Measurements from ENCODE around the gene ARFGEF2. TPM values are rescaled to one million over a fixed set of nuclear protein-coding genes. Genes with fewer than 3 reads are reported as not detected.
A peak's percentile ranks its signal among the peaks of the same experiment; 100 is the strongest.
"Not testable (repeated sequence)": the region's sequence is repeated elsewhere in the genome, so short reads cannot be mapped to it uniquely, and the experiment has no call there.

ARFGEF2 gene
- total RNA-seq, 1 donor from 2014 or later = 18.3 TPM

- Histone ChIP-seq H3K4me3 (ENCODE audit: low read length in 3 of 3) (peak overlapping the region; percentile 84 to 100 (median 99)), H3K9ac (ENCODE audit: low read depth in 1 of 3, low read length in 3 of 3) (peak overlapping the region; percentile 97 to 99 (median 99)), H3K27ac (ENCODE audit: low read depth, low read length) (peak overlapping the region; percentile 91), H3K4me1 (ENCODE audit: control insufficient read depth in 3 of 3, insufficient read depth in 3 of 3, low read length in 3 of 3) (peaks cover 17 to 26% (median 19%) of the 10 kb centered on the region in 3 donors), H3K36me3 (ENCODE audit: control insufficient read depth in 3 of 3, insufficient read depth in 3 of 3, low read length in 3 of 3) (peaks cover 0 to 2% (median 0%) of the 10 kb centered on the region in 3 donors), H3K27me3 (ENCODE audit: control insufficient read depth in 3 of 3, insufficient read depth in 3 of 3, low read length in 3 of 3) (no peaks in the 10 kb centered on the region), H3K9me3 (ENCODE audit: control insufficient read depth in 3 of 3, low read length in 3 of 3) (no peaks in the 10 kb centered on the region)
These were observed 124.1 kb downstream of the ARFGEF2 start for GRCh38 chr20:49045440-49046086.

GRCh38 chr20:49046087-49046900 lies 124.8 kb downstream of the ARFGEF2 start, which contains the start of gene CSE1L:
TSS of gene CSE1L (plus strand) at chr20:49046312. CDS start at chr20:49058464, 12,152 bp downstream.
- Histone ChIP-seq H3K27ac (ENCODE audit: low read depth, low read length) (peak within 1 kb of the TSS; percentile 91), H3K4me3 (ENCODE audit: low read length in 3 of 3) (peak within 1 kb of the TSS; percentile 84 to 100 (median 99)), H3K4me1 (ENCODE audit: control insufficient read depth in 3 of 3, insufficient read depth in 3 of 3, low read length in 3 of 3) (peaks cover 17 to 26% (median 19%) of the 10 kb centered on the region in 3 donors), H3K27me3 (ENCODE audit: control insufficient read depth in 3 of 3, insufficient read depth in 3 of 3, low read length in 3 of 3) (no peaks in the 10 kb centered on the region), H3K9me3 (ENCODE audit: control insufficient read depth in 3 of 3, low read length in 3 of 3) (no peaks in the 10 kb centered on the region), H3K36me3 (ENCODE audit: control insufficient read depth in 3 of 3, insufficient read depth in 3 of 3, low read length in 3 of 3) (peaks cover 0 to 2% (median 0%) of the 10 kb centered on the region in 3 donors), H3K9ac (ENCODE audit: low read depth in 1 of 3, low read length in 3 of 3) (peak within 1 kb of the TSS; percentile 97 to 99 (median 99))

GRCh38 chr20:49052334-49052733 lies 130.8 kb downstream of the ARFGEF2 start:
- H3K9me3 ChIP-seq (ENCODE audit: control insufficient read depth in 3 of 3, low read length in 3 of 3) = no peaks in the 10 kb centered on the region
- H3K27me3 ChIP-seq (ENCODE audit: control insufficient read depth in 3 of 3, insufficient read depth in 3 of 3, low read length in 3 of 3) = no peaks in the 10 kb centered on the region
- H3K36me3 ChIP-seq (ENCODE audit: control insufficient read depth in 3 of 3, insufficient read depth in 3 of 3, low read length in 3 of 3) = peaks cover 0 to 2% (median 0%) of the 10 kb centered on the region in 3 donors
- peak overlapping the region in 1 of 3 donors; percentile 3 for H3K9ac ChIP-seq (ENCODE audit: low read depth in 1 of 3, low read length in 3 of 3)
- H3K4me3 ChIP-seq (ENCODE audit: low read length in 3 of 3) = no peak overlapping the region
- H3K4me1 ChIP-seq (ENCODE audit: control insufficient read depth in 3 of 3, insufficient read depth in 3 of 3, low read length in 3 of 3) = peaks cover 7 to 17% (median 10%) of the 10 kb centered on the region in 3 donors
- no peak overlapping the region for H3K27ac ChIP-seq (ENCODE audit: low read depth, low read length)

- Histone ChIP-seq H3K4me1 (ENCODE audit: control insufficient read depth in 3 of 3, insufficient read depth in 3 of 3, low read length in 3 of 3) (peaks cover 0 to 7% (median 3%) of the 10 kb centered on the region in 3 donors), H3K27me3 (ENCODE audit: control insufficient read depth in 3 of 3, insufficient read depth in 3 of 3, low read length in 3 of 3) (no peaks in the 10 kb centered on the region), H3K27ac (ENCODE audit: low read depth, low read length) (no peak overlapping the region), H3K9ac (ENCODE audit: low read depth in 1 of 3, low read length in 3 of 3) (no peak overlapping the region), H3K36me3 (ENCODE audit: control insufficient read depth in 3 of 3, insufficient read depth in 3 of 3, low read length in 3 of 3) (peaks cover 0 to 2% (median 0%) of the 10 kb centered on the region in 3 donors), H3K4me3 (ENCODE audit: low read length in 3 of 3) (no peak overlapping the region), H3K9me3 (ENCODE audit: control insufficient read depth in 3 of 3, low read length in 3 of 3) (no peaks in the 10 kb centered on the region)
These were observed 132.6 kb downstream of the ARFGEF2 start for GRCh38 chr20:49054056-49054643.

- Histone ChIP-seq H3K27ac (ENCODE audit: low read depth, low read length) (no peak overlapping the region), H3K27me3 (ENCODE audit: control insufficient read depth in 3 of 3, insufficient read depth in 3 of 3, low read length in 3 of 3) (no peaks in the 10 kb centered on the region), H3K9ac (ENCODE audit: low read depth in 1 of 3, low read length in 3 of 3) (no peak overlapping the region), H3K36me3 (ENCODE audit: control insufficient read depth in 3 of 3, insufficient read depth in 3 of 3, low read length in 3 of 3) (peaks cover 5 to 26% (median 21%) of the 10 kb centered on the region in 3 donors), H3K4me1 (ENCODE audit: control insufficient read depth in 3 of 3, insufficient read depth in 3 of 3, low read length in 3 of 3) (no peaks in the 10 kb centered on the region), H3K4me3 (ENCODE audit: low read length in 3 of 3) (no peak overlapping the region), H3K9me3 (ENCODE audit: control insufficient read depth in 3 of 3, low read length in 3 of 3) (no peaks in the 10 kb centered on the region)
These were observed 141.8 kb downstream of the ARFGEF2 start for GRCh38 chr20:49063279-49063678.

- Histone ChIP-seq H3K4me3 (ENCODE audit: low read length in 3 of 3) (no peak overlapping the region), H3K36me3 (ENCODE audit: control insufficient read depth in 3 of 3, insufficient read depth in 3 of 3, low read length in 3 of 3) (peaks cover 21 to 60% (median 51%) of the 10 kb centered on the region in 3 donors), H3K27me3 (ENCODE audit: control insufficient read depth in 3 of 3, insufficient read depth in 3 of 3, low read length in 3 of 3) (no peaks in the 10 kb centered on the region), H3K4me1 (ENCODE audit: control insufficient read depth in 3 of 3, insufficient read depth in 3 of 3, low read length in 3 of 3) (no peaks in the 10 kb centered on the region), H3K9me3 (ENCODE audit: control insufficient read depth in 3 of 3, low read length in 3 of 3) (no peaks in the 10 kb centered on the region), H3K9ac (ENCODE audit: low read depth in 1 of 3, low read length in 3 of 3) (no peak overlapping the region), H3K27ac (ENCODE audit: low read depth, low read length) (no peak overlapping the region)
These were observed 153.0 kb downstream of the ARFGEF2 start for GRCh38 chr20:49074521-49074920.

GRCh38 chr20:49078310-49078709 lies 156.8 kb downstream of the ARFGEF2 start:
- Histone ChIP-seq H3K36me3 (ENCODE audit: control insufficient read depth in 3 of 3, insufficient read depth in 3 of 3, low read length in 3 of 3) (peaks cover 19 to 67% (median 58%) of the 10 kb centered on the region in 3 donors), H3K27ac (ENCODE audit: low read depth, low read length) (no peak overlapping the region), H3K4me1 (ENCODE audit: control insufficient read depth in 3 of 3, insufficient read depth in 3 of 3, low read length in 3 of 3) (no peaks in the 10 kb centered on the region), H3K27me3 (ENCODE audit: control insufficient read depth in 3 of 3, insufficient read depth in 3 of 3, low read length in 3 of 3) (no peaks in the 10 kb centered on the region), H3K9ac (ENCODE audit: low read depth in 1 of 3, low read length in 3 of 3) (no peak overlapping the region), H3K9me3 (ENCODE audit: control insufficient read depth in 3 of 3, low read length in 3 of 3) (no peaks in the 10 kb centered on the region), H3K4me3 (ENCODE audit: low read length in 3 of 3) (no peak overlapping the region)

- not testable (repeated sequence) for H3K4me1 ChIP-seq (ENCODE audit: control insufficient read depth in 3 of 3, insufficient read depth in 3 of 3, low read length in 3 of 3); H3K4me3 ChIP-seq (ENCODE audit: low read length in 3 of 3); H3K27me3 ChIP-seq (ENCODE audit: control insufficient read depth in 3 of 3, insufficient read depth in 3 of 3, low read length in 3 of 3); H3K9ac ChIP-seq (ENCODE audit: low read depth in 1 of 3, low read length in 3 of 3); H3K27ac ChIP-seq (ENCODE audit: low read depth, low read length); H3K9me3 ChIP-seq (ENCODE audit: control insufficient read depth in 3 of 3, low read length in 3 of 3)
- H3K36me3 ChIP-seq (ENCODE audit: control insufficient read depth in 3 of 3, insufficient read depth in 3 of 3, low read length in 3 of 3) = peaks cover 23 to 67% (median 59%) of the 10 kb centered on the region in 3 donors
These were observed 160.8 kb downstream of the ARFGEF2 start for GRCh38 chr20:49082295-49082694.
